ENCODE results near the gene ZNF689. TPM values are rescaled to one million over a fixed set of nuclear protein-coding genes. Genes with fewer than 3 reads are reported as not detected.

Gene ZNF689
- total RNA-seq = 5.9 and 10.7 TPM in 2 replicates

DNA sequence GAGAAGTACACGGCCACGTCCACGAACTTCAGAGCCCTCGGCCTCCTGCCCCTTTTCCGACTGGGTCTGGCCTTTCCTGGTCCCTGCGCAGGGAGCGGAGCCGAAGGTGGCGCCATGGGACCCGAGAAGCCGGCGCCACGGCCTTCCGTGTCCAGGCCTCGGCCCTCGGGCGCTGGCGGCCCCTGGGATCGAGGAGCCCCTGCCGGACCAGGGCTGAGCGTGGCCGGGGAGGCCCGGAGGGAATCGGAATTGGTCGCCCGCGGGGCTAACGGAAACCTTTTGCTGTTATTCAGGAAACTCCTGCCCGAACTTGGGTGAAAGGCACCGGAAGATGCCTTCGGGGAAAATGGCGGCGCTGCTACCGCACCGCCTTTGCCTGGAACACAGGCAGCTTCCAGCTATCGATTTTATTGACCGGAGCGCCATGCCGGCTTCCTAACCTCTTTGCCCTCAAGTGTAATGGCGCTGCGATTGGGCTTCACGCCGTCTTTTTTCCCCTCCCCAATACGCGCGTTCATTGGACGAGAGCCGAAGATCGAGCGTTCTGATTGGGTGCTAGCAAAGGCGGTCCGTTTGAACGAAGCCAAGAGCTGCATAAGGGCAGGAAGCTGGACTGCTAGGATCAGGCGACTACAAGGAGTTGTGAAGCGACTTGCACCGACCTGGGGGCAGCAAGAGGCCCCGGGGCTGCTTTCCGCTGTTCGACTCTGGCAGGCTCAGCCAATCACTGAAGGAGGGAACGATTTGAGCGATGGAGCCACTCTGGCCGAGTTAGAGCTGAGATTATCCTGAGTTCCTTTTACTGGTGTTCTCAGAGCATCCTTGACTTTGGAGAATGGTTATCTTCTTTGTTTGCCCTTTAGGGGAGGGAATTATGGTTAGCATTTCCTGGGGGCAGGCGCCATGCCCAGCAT is at the start of gene ZNF689:
Gene ZNF689, minus strand, starts transcription at position 464 of the 914 bp plus-strand sequence. Its CDS starts 348 bp downstream, at position 116.

DNA sequence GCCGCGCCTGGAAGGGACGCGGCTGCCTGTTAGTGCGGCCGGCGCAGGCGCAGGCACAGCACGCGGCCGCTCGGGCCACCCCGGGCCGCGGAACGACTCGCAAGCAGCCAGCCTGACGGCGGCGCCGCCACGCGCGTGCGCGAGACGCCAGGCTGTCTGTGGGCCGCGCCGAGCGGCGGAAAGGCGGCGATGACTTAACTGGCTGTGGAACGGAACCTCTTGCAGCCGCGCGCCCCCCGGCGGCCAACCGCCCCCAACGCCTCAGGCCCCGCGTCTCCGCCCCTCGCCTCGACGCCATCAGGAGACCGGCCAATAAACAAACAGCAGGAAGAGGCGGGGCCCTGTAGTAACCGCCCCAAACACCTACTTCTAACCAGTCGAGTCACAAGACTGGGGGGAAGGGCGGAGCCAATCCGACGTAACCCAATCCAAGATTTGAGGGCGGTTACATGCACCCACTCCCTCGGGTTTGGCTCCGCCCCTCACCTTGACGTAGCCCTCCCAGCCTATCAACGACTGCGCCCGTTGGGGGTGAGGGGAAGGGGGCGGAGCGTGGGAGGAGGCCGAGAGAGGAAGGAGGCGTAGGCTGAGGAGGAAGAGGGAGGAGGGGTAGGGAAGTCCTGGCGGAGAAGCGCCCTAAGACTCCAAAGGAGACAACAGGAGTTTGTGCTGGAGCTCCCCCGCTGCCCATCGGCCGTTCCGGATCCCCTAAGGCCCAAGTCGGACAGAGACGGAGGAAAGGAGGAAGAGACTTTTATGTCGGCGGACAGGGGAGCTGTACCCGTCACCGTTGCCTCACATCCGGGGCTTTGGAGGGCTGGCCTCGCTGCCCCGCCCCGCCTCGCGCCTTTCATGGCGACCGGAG is 47.9 kb upstream of the ZNF689 start, which contains the start of gene FBRS:
Gene FBRS, plus strand, starts transcription at position 566 of the 865 bp plus-strand sequence. CDS start 1,088 bp downstream, outside the sequence.

DNA sequence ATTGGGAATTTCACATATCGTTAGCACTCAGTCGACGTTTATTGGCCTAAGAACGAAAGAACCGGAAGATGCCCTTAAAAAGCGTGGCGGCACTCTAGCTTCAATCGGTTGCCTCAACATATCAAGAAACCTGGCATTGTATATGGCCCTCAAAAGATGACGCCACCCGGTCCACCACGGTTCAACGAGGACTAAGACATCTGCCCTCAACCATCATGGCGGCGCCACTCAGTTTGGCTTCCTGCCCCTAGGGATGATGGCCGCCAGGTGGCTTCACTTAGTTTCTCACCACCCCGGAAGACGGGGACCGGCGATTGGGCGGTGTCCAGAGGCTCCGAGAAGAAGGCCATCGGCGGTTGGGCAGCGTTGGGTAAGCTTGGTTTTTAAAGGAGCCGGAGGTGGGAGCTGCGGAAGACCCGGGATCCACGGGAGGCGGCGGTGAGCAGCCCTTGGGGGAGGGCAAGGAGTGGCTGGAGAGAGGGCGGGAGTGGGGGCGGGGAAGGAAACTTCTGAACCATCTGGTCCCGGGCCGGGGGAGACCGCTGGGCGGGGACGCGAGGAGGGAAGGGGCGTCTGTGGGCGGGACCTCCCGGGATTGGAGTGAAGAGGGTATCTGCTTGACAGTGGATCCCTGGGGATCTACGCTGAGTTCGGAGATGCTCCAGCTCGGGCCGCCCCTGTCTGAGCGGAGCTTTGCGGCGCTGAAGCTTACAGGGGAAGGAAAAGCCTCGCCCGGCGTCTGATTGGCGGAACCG is 40.4 kb upstream of the ZNF689 start, which contains the start of gene PRR14:
Gene PRR14, plus strand, starts transcription at position 592 of the 755 bp plus-strand sequence. CDS start 686 bp downstream, outside the sequence.

DNA sequence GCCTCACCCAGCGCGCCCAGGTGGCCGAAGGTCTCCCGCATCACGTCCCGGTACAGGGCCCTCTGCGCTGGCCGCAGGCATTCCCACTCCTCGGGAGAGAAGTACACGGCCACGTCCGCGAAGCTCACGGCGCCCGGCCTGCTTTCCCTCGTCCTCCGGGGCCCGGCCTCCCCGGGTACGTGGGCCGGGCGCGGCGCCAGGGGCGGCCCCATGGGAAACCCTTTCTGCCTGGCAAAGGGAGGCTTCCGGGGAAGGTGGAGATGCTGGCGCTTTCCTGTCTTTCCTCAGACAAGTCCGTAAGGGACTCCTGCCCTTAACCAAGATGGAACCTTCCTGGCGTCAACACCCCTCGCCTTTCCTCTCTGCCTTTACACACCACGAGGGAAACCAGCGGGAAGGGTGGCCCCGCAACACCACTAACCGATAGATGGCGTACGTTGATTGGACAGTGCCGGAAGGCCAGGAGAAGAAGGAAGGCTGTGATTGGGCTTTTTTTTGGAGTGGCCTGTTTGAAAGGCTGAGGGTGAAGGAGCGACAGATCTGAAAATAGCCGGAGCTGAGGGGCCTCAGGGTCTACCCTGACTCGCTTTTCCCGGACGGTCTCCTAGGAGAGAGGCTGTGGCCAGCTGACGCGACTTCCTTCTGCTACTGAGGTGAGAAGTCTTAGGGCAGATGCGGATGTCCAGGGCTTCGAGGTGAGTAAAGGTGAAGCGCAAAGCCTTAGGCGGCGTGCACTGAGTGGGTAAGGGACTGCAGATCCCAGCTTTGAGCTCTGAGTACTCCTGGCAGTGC is 24.6 kb downstream of the ZNF689 start, which contains the start of gene ZNF785:
Gene ZNF785, minus strand, starts transcription at position 298 of the 792 bp plus-strand sequence. Its CDS starts 86 bp downstream, at position 212.

DNA sequence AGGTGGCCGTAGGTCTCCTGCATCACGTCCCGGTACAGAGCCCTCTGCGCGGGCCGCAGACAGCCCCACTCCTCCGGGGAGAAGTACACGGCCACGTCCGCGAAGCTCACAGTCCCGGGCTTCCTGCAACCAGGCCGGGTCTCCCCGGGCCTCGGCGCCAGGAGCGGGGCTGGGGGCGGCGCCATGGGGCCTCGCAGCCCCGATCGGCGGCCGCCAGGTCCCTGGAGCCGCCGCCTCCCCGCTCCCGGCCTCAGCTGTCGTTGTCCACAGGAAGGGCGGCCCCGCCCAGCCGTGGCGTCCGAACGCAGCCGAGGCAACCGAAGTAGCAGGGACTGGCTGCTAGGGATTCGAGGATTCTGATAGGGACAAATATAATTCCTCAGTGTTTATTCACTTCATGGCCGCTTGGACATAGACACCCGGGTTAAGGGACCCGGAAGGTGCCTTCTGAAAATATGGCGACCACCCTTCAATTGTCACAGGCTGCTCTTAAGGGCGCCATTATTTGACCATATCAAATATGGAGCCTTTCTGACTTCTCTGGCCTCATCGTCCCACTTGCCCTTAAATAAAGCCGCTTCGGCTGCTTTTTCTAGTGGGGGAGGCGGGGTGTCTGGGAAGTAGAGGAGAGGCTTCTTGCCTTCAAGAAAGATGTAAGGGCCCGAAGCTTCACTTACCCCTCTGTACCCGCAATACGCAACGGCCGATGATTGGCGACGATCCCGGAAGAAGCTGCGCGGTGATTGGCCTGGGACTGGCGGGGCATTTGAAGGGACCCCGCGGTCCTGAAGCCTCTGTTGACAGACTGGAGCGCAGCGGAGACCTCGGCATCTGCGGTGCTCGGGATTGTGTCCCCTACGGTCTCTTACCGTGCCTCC is 38.5 kb downstream of the ZNF689 start, which contains the start of gene ZNF688:
Gene ZNF688, minus strand, starts transcription at position 270 of the 878 bp plus-strand sequence. Its CDS starts 85 bp downstream, at position 185.

DNA sequence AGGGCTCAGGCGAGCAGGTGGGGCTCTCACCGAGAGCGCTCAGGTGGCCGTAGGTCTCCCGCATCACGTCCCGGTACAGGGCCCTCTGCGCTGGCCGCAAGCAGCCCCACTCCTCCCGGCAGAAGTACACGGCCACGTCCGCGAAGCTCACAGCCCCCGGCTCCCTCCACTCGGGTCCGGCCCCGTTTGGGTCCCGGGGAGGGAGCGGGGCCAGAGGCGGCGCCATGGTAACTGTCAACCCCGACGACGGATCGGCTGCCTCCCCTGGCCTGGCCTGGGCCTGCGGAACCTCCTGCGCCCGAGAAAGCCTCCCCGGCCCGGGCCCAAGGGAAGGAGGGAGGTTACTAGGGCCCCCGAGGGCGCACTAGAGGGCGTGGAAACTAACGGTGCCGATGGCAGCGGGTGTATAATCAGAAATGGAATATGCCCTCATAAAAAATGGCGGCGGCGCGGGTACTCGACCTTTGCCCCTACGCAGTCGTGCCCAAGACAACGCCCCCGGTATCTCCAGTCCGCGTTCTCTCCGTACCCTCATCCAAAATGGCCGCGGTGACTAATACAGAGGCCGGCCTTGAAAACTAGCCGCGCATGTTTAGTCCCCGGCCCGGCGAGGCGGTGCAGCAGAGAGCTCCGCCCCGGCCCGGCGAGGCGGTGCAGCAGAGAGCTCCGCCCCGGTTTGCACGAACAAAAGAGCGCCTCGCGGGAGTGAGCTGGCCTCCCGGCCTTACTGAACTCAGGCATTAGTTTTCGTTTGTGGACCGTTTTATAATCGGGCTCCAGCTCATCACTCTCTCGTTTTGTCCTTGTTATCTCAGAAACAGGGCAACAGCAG is 52.0 kb downstream of the ZNF689 start, which contains the start of gene ZNF764:
Gene ZNF764, minus strand, starts transcription at position 418 of the 832 bp plus-strand sequence. Its CDS starts 192 bp downstream, at position 226.

Small RNAs within 50 kb of the gene (small RNA-seq; reads per million reads assigned to genes)
- not detected for gene AC093249.1
- not detected for gene AC093249.4

Other genes with a start within 250 kb of the ZNF689 start
- 31.7 and 39.7 TPM in 2 replicates for gene TBC1D10B, start 239.9 kb downstream of the ZNF689 start, total RNA-seq
- gene MYL11, start 235.6 kb downstream of the ZNF689 start, total RNA-seq = not detected in 2 replicates
- gene SEPTIN1, start 227.8 kb downstream of the ZNF689 start, total RNA-seq = 0.39 TPM in 1 of 2 replicates, not detected in the other
- 6.7 and 8.4 TPM in 2 replicates for gene ZNF48, start 215.0 kb downstream of the ZNF689 start, total RNA-seq
- gene ZNF771, start 202.8 kb downstream of the ZNF689 start, total RNA-seq = 7.1 and 11.8 TPM in 2 replicates
- gene DCTPP1, start 180.4 kb downstream of the ZNF689 start, total RNA-seq = 13.0 and 15.4 TPM in 2 replicates
- gene SEPHS2, start 164.5 kb downstream of the ZNF689 start, total RNA-seq = 7.4 and 8.6 TPM in 2 replicates
- gene ITGAL, start 137.6 kb downstream of the ZNF689 start, total RNA-seq = not detected in 2 replicates
- gene ZNF768, start 83.8 kb downstream of the ZNF689 start, total RNA-seq = 28.7 and 36.7 TPM in 2 replicates
- 21.5 and 25.1 TPM in 2 replicates for gene ZNF747, start 75.5 kb downstream of the ZNF689 start, total RNA-seq
- 6.6 and 7.5 TPM in 2 replicates for gene ZNF764, start 52.0 kb downstream of the ZNF689 start, total RNA-seq
- 5.1 and 14.5 TPM in 2 replicates for gene ZNF688, start 38.7 kb downstream of the ZNF689 start, total RNA-seq
- 9.2 and 14.1 TPM in 2 replicates for gene ZNF785, start 24.7 kb downstream of the ZNF689 start, total RNA-seq
- gene PRR14, start 40.6 kb upstream of the ZNF689 start, total RNA-seq = 7.9 and 11.3 TPM in 2 replicates
- gene FBRS, start 48.0 kb upstream of the ZNF689 start, total RNA-seq = 31.6 and 47.1 TPM in 2 replicates
- gene SRCAP, start 88.8 kb upstream of the ZNF689 start, total RNA-seq = 25.1 and 38.8 TPM in 2 replicates
- 28.4 and 30.2 TPM in 2 replicates for gene PHKG2, start 138.0 kb upstream of the ZNF689 start, total RNA-seq
- gene CFAP119, start 151.7 kb upstream of the ZNF689 start, total RNA-seq = 2.7 and 3.0 TPM in 2 replicates
- 67.5 and 76.0 TPM in 2 replicates for gene RNF40, start 151.9 kb upstream of the ZNF689 start, total RNA-seq
- 21.7 and 22.4 TPM in 2 replicates for gene ZNF629, start 176.8 kb upstream of the ZNF689 start, total RNA-seq

All from placental epithelial cell (primary cell).